HEK293 (cell line): ENCODE data around the gene RNU7-1.

Source experiments
- CTCF ChIA-PET: fragments of 350-600 bp; formaldehyde crosslinking; extraction: SDS; loops from one replicate; lab custom pipeline; 2021; ENCODE audit warnings: antibody characterized with exemption; lab: Yijun Ruan, JAX
- POLR2A ChIA-PET: fragments of 300-600 bp; formaldehyde crosslinking; extraction: SDS; loops from one replicate; lab custom pipeline; 2020; ENCODE audit warnings: antibody characterized with exemption, inconsistent platforms; lab: Yijun Ruan, JAX
- H3K27ac ChIP-seq: fragments of 200-500 bp; sonication (Bioruptor generic); 2 replicates; pipeline ENCODE4 v1.5.1; 2014; ENCODE audit warnings: low read depth, low read length, control low read depth, inconsistent platforms; ENCODE audit errors: extremely low read depth
- H3K36me3 ChIP-seq, 2 experiments: fragments of 200-500 bp in 1 of 2; sonication (Bioruptor generic) in 1 of 2; 1 replicate in 1 of 2; 2 replicates in 1 of 2; pipeline ENCODE4 v1.5.1; 2014 to 2017; ENCODE audit warnings: inconsistent platforms in 2 of 2, low read length in 2 of 2; ENCODE audit not compliant: control insufficient read depth in 2 of 2, insufficient read depth in 1 of 2
- H3K4me1 ChIP-seq: fragments of 200-500 bp; sonication (Bioruptor generic); 2 replicates; pipeline ENCODE4 v1.5.1; 2014; ENCODE audit warnings: mild to moderate bottlenecking, low read length, inconsistent platforms; ENCODE audit not compliant: control insufficient read depth, insufficient read depth
- H3K4me3 ChIP-seq: 2 replicates; pipeline ENCODE4 v1.5.1; 2011; ENCODE audit warnings: low read depth, mild to moderate bottlenecking, control low read depth, low read length, moderate library complexity
- H3K9me3 ChIP-seq: fragments of 200-500 bp; sonication (Bioruptor generic); 2 replicates; pipeline ENCODE4 v1.5.1; 2014; ENCODE audit warnings: low read depth, low read length, inconsistent platforms; ENCODE audit not compliant: control insufficient read depth, insufficient read depth
- HOXA7 ChIP-seq: sonication (generic); formaldehyde crosslinking; IDR thresholded peaks from 2 replicates; pipeline ENCODE4 v1.8.1; 2022; ENCODE audit warnings: missing genetic modification reagents, borderline replicate concordance
- KLF7 ChIP-seq: fragments of 450-650 bp; formaldehyde crosslinking; IDR thresholded peaks from 2 replicates; pipeline ENCODE4 v1.5.1; 2016; ENCODE audit warnings: missing biosample characterization, missing genetic modification characterization, borderline replicate concordance
- REPIN1 ChIP-seq: fragments of 450-650 bp; formaldehyde crosslinking; IDR thresholded peaks from 2 replicates; pipeline ENCODE4 v1.5.1; 2017; ENCODE audit warnings: missing biosample characterization, missing genetic modification characterization, low read depth
- SP3 ChIP-seq: fragments of 450-650 bp; formaldehyde crosslinking; IDR thresholded peaks from 2 replicates; pipeline ENCODE4 v1.5.1; 2016; ENCODE audit warnings: missing biosample characterization, missing genetic modification characterization
- WT1 ChIP-seq: fragments of 450-650 bp; formaldehyde crosslinking; IDR thresholded peaks from 2 replicates; pipeline ENCODE4 v1.5.1; 2016; ENCODE audit warnings: missing biosample characterization, missing genetic modification characterization
- ZBTB48 ChIP-seq: fragments of 450-650 bp; formaldehyde crosslinking; IDR thresholded peaks from 2 replicates; pipeline ENCODE4 v1.5.1; 2016; ENCODE audit warnings: missing biosample characterization, missing genetic modification characterization
- ZFP69B ChIP-seq: fragments of 450-650 bp; formaldehyde crosslinking; IDR thresholded peaks from 2 replicates; pipeline ENCODE4 v1.5.1; 2016; ENCODE audit warnings: missing biosample characterization, missing genetic modification characterization
- ZNF132 ChIP-seq: fragments of 450-650 bp; formaldehyde crosslinking; IDR thresholded peaks from 2 replicates; pipeline ENCODE4 v1.5.1; 2017; ENCODE audit warnings: missing biosample characterization, missing genetic modification characterization, borderline replicate concordance
- ZNF266 ChIP-seq: fragments of 450-650 bp; formaldehyde crosslinking; IDR thresholded peaks from 2 replicates; pipeline ENCODE4 v1.5.1; 2016; ENCODE audit warnings: missing biosample characterization, missing genetic modification characterization, low read depth
- ZNF426 ChIP-seq: fragments of 450-650 bp; formaldehyde crosslinking; IDR thresholded peaks from 2 replicates; pipeline ENCODE4 v1.5.1; 2017; ENCODE audit warnings: missing biosample characterization, missing genetic modification characterization, mild to moderate bottlenecking, inconsistent platforms, moderate library complexity
- ZNF433 ChIP-seq: fragments of 450-650 bp; formaldehyde crosslinking; IDR thresholded peaks from 2 replicates; pipeline ENCODE4 v1.5.1; 2016; ENCODE audit warnings: missing biosample characterization, missing genetic modification characterization, low read depth
- ZNF529 ChIP-seq: fragments of 450-650 bp; formaldehyde crosslinking; IDR thresholded peaks from 2 replicates; pipeline ENCODE4 v1.5.1; 2017; ENCODE audit warnings: missing genetic modification characterization, missing biosample characterization; ENCODE audit not compliant: insufficient replicate concordance
- ZNF600 ChIP-seq: fragments of 450-650 bp; formaldehyde crosslinking; IDR thresholded peaks from 2 replicates; pipeline ENCODE4 v1.5.1; 2016; ENCODE audit warnings: missing biosample characterization, missing genetic modification characterization
- ZNF660 ChIP-seq: fragments of 450-650 bp; IDR thresholded peaks from 2 replicates; pipeline ENCODE4 v1.5.1; 2018; ENCODE audit warnings: missing biosample characterization, mild to moderate bottlenecking, missing genetic modification characterization
- ZSCAN23 ChIP-seq: fragments of 450-650 bp; formaldehyde crosslinking; IDR thresholded peaks from 2 replicates; pipeline ENCODE4 v1.5.1; 2016; ENCODE audit warnings: missing biosample characterization, missing genetic modification characterization
- TF ChIP-seq, protein P1 (sequence below): fragments of 450-650 bp; formaldehyde crosslinking; conservative IDR thresholded peaks from 2 replicates; pipeline ENCODE4 v1.5.1; 2016; ENCODE audit warnings: low read depth, missing biosample characterization, missing genetic modification characterization
- TF ChIP-seq, protein P2 (sequence below): fragments of 450-650 bp; formaldehyde crosslinking; IDR thresholded peaks from 2 replicates; pipeline ENCODE4; 2016; ENCODE audit warnings: missing biosample characterization, missing genetic modification characterization
- TF ChIP-seq, protein P3 (sequence below): fragments of 450-650 bp; IDR thresholded peaks from 2 replicates; pipeline ENCODE4 v1.5.1; 2018; ENCODE audit warnings: missing biosample characterization, missing genetic modification characterization
- TF ChIP-seq, protein P4 (sequence below): fragments of 450-650 bp; formaldehyde crosslinking; IDR thresholded peaks from 2 replicates; pipeline ENCODE4 v1.5.1; 2016; ENCODE audit warnings: missing biosample characterization, missing genetic modification characterization

RNU7-1 gene

GRCh38 chr12:6951551-6952120, 8.0 kb downstream of the RNU7-1 start (continued):
- TF ChIP-seq, protein P1, sequence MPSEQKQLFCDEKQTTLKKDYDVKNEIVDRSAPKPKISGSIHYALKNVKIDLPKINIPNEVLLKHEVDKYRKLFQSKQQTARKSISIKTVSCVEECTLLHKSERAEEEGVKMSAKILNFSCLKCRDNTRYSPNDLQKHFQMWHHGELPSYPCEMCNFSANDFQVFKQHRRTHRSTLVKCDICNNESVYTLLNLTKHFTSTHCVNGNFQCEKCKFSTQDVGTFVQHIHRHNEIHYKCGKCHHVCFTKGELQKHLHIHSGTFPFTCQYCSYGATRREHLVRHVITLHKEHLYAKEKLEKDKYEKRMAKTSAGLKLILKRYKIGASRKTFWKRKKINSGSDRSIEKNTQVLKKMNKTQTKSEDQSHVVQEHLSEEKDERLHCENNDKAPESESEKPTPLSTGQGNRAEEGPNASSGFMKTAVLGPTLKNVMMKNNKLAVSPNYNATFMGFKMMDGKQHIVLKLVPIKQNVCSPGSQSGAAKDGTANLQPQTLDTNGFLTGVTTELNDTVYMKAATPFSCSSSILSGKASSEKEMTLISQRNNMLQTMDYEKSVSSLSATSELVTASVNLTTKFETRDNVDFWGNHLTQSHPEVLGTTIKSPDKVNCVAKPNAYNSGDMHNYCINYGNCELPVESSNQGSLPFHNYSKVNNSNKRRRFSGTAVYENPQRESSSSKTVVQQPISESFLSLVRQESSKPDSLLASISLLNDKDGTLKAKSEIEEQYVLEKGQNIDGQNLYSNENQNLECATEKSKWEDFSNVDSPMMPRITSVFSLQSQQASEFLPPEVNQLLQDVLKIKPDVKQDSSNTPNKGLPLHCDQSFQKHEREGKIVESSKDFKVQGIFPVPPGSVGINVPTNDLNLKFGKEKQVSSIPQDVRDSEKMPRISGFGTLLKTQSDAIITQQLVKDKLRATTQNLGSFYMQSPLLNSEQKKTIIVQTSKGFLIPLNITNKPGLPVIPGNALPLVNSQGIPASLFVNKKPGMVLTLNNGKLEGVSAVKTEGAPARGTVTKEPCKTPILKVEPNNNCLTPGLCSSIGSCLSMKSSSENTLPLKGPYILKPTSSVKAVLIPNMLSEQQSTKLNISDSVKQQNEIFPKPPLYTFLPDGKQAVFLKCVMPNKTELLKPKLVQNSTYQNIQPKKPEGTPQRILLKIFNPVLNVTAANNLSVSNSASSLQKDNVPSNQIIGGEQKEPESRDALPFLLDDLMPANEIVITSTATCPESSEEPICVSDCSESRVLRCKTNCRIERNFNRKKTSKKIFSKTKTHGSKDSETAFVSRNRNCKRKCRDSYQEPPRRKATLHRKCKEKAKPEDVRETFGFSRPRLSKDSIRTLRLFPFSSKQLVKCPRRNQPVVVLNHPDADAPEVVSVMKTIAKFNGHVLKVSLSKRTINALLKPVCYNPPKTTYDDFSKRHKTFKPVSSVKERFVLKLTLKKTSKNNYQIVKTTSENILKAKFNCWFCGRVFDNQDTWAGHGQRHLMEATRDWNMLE (tag by site-specific recombination): no peak
- TF ChIP-seq SP3 (tag by site-specific recombination): no peak
- no peak for TF ChIP-seq WT1 (tag by site-specific recombination)

GRCh38 chr12:6952121-6952862, 8.7 kb downstream of the RNU7-1 start:
- Histone ChIP-seq H3K4me3 (no peak overlapping the region), H3K27ac (no peak overlapping the region), H3K9me3 (no peaks in the 10 kb centered on the region), H3K4me1 (no peaks in the 10 kb centered on the region), H3K36me3 (no peaks in the 10 kb centered on the region)
- ChIA-PET POLR2A (no interaction called here), CTCF (interaction anchor here (1.1 to 1.7 kb wide), 4 partner anchors 10 to 28 kb away, joined by 4 to 6 read pairs (median 5); no protein-coding TSS in a partner anchor)
- TF ChIP-seq ZNF600 (tag by site-specific recombination) (0 out of 2 replicates have a peak, but pooled peaks have one; percentile 12), ZFP69B (tag by site-specific recombination) (no peak)

DNA sequence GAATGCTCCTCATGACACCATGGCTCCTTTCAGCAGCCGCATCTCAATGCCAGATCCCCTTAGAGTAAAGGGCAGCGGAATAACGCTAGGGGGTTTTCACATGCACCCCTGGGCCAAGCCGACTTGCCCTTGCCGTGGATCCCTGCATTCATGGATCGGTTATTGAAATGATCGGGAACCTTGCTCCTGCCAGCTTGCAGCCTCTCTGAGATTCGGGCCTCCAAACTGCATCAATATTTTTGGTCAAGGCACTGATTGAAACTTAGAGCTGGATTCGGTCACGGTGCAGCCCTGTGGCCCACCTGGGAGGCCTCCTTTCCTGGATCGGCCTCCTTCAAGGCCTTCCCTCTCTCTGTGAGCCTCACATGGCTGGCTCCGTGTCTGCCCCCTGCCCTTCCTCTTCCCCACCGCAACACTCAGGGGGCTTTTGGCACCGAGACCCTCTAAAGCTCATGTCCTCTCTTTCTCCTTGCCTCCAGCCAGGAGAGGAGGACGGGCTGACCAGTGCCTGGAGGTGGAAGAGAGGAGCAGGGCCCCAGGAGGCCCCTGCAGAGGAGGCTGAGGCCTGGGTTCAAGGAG, 9.3 kb downstream of the RNU7-1 start:
- Histone ChIP-seq H3K4me1 (no peaks in the 10 kb centered on the region), H3K27ac (no peak overlapping the region), H3K4me3 (no peak overlapping the region), H3K36me3 (no peaks in the 10 kb centered on the region), H3K9me3 (no peaks in the 10 kb centered on the region)
- ChIA-PET POLR2A (no interaction called here), CTCF (interaction anchor here (1.1 to 1.7 kb wide), 3 partner anchors 9 to 29 kb away, joined by 5 to 6 read pairs (median 5); no protein-coding TSS in a partner anchor)
- no peak for TF ChIP-seq ZNF529
- no peak for TF ChIP-seq ZNF266 (tag by site-specific recombination)
- TF ChIP-seq ZNF660 (tag by site-specific recombination): no peak
- no peak for TF ChIP-seq ZNF132
- TF ChIP-seq ZBTB48: no peak
- TF ChIP-seq ZNF433 (tag by site-specific recombination): no peak
- TF ChIP-seq, protein P2, sequence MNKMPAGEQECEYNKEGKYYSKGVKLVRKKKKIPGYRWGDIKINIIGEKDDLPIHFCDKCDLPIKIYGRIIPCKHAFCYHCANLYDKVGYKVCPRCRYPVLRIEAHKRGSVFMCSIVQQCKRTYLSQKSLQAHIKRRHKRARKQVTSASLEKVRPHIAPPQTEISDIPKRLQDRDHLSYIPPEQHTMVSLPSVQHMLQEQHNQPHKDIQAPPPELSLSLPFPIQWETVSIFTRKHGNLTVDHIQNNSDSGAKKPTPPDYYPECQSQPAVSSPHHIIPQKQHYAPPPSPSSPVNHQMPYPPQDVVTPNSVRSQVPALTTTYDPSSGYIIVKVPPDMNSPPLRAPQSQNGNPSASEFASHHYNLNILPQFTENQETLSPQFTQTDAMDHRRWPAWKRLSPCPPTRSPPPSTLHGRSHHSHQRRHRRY (tag by site-specific recombination): no peak
- TF ChIP-seq, protein P3, sequence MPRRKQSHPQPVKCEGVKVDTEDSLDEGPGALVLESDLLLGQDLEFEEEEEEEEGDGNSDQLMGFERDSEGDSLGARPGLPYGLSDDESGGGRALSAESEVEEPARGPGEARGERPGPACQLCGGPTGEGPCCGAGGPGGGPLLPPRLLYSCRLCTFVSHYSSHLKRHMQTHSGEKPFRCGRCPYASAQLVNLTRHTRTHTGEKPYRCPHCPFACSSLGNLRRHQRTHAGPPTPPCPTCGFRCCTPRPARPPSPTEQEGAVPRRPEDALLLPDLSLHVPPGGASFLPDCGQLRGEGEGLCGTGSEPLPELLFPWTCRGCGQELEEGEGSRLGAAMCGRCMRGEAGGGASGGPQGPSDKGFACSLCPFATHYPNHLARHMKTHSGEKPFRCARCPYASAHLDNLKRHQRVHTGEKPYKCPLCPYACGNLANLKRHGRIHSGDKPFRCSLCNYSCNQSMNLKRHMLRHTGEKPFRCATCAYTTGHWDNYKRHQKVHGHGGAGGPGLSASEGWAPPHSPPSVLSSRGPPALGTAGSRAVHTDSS: no peak
- TF ChIP-seq, protein P4, sequence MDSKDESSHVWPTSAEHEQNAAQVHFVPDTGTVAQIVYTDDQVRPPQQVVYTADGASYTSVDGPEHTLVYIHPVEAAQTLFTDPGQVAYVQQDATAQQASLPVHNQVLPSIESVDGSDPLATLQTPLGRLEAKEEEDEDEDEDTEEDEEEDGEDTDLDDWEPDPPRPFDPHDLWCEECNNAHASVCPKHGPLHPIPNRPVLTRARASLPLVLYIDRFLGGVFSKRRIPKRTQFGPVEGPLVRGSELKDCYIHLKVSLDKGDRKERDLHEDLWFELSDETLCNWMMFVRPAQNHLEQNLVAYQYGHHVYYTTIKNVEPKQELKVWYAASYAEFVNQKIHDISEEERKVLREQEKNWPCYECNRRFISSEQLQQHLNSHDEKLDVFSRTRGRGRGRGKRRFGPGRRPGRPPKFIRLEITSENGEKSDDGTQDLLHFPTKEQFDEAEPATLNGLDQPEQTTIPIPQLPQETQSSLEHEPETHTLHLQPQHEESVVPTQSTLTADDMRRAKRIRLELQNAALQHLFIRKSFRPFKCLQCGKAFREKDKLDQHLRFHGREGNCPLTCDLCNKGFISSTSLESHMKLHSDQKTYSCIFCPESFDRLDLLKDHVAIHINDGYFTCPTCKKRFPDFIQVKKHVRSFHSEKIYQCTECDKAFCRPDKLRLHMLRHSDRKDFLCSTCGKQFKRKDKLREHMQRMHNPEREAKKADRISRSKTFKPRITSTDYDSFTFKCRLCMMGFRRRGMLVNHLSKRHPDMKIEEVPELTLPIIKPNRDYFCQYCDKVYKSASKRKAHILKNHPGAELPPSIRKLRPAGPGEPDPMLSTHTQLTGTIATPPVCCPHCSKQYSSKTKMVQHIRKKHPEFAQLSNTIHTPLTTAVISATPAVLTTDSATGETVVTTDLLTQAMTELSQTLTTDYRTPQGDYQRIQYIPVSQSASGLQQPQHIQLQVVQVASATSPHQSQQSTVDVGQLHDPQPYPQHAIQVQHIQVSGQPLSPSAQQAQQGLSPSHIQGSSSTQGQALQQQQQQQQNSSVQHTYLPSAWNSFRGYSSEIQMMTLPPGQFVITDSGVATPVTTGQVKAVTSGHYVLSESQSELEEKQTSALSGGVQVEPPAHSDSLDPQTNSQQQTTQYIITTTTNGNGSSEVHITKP (tag by site-specific recombination): no peak
- no peak for TF ChIP-seq KLF7 (tag by site-specific recombination)
- TF ChIP-seq ZSCAN23 (tag by site-specific recombination): no peak
- TF ChIP-seq HOXA7 (CRISPR knock-in tag): no peak
- no peak for TF ChIP-seq ZNF426 (tag by site-specific recombination)
- TF ChIP-seq REPIN1 (tag by site-specific recombination): no peak
